CD14-positive monocyte (primary cell): Measurements from ENCODE around the gene STOX2. TPM values are rescaled to one million over a fixed set of nuclear protein-coding genes. Genes with fewer than 3 reads are reported as not detected.

Experiments used
- DNase-seq, 3 donors: peaks; one replicate each; pipeline ENCODE4 v3.0.0-alpha.2; 2011 to 2022
- H2AFZ ChIP-seq: 2 replicates; pipeline ENCODE4 v1.6.0; 2012; ENCODE audit warnings: mild to moderate bottlenecking, low read depth, low read length, inconsistent platforms; ENCODE audit not compliant: insufficient read depth, poor library complexity, severe bottlenecking
- H3K27ac ChIP-seq, 2 donors: 1 replicate in 1 of 2; 2 replicates in 1 of 2; pipeline ENCODE4 v1.5.1; 2012 to 2013; ENCODE audit warnings: low read length in 2 of 2, control low read depth in 1 of 2, inconsistent platforms in 1 of 2, low read depth in 1 of 2, mild to moderate bottlenecking in 1 of 2
- H3K27me3 ChIP-seq, 2 donors: one replicate each; pipeline versions ENCODE4 v1.6.0 to v1.6.1; 2011 to 2013; ENCODE audit warnings: low read length in 2 of 2; ENCODE audit not compliant: control insufficient read depth in 2 of 2, insufficient read depth in 2 of 2
- H3K36me3 ChIP-seq, 2 donors: replicated peaks in 1 of 2; 1 replicate in 1 of 2; 2 replicates in 1 of 2; pipeline versions ENCODE4 v1.5.1 to v1.6.1; 2012 to 2013; ENCODE audit warnings: low read length in 2 of 2, control low read depth in 1 of 2, inconsistent platforms in 1 of 2, mild to moderate bottlenecking in 1 of 2; ENCODE audit not compliant: insufficient read depth in 2 of 2, control insufficient read depth in 1 of 2
- H3K4me1 ChIP-seq, 2 donors: 1 replicate in 1 of 2; 2 replicates in 1 of 2; pipeline versions ENCODE4 v1.5.1 to v1.6.1; 2012 to 2013; ENCODE audit warnings: low read length in 2 of 2, control low read depth in 1 of 2, inconsistent platforms in 1 of 2, mild to moderate bottlenecking in 1 of 2, moderate library complexity in 1 of 2; ENCODE audit not compliant: insufficient read depth in 2 of 2, control insufficient read depth in 1 of 2
- H3K4me2 ChIP-seq: replicated peaks from 2 replicates; pipeline ENCODE3; 2012; ENCODE audit warnings: low read length, moderate library complexity, mild to moderate bottlenecking; ENCODE audit not compliant: poor library complexity, severe bottlenecking; ENCODE audit errors: extremely low read depth
- H3K4me3 ChIP-seq, 3 experiments: fragments of 200-600 bp in 1 of 3; sonication (generic) in 1 of 3; replicated peaks in 1 of 3; 1 replicate in 2 of 3; 2 replicates in 1 of 3; pipeline ENCODE4 v1.5.1; 2011 to 2013; ENCODE audit warnings: low read length in 3 of 3, mild to moderate bottlenecking in 3 of 3, control low read depth in 2 of 3, low read depth in 2 of 3, inconsistent platforms in 1 of 3, moderate library complexity in 1 of 3
- H3K79me2 ChIP-seq: 2 replicates; pipeline ENCODE4 v1.6.0; 2012; ENCODE audit warnings: mild to moderate bottlenecking, control low read depth, inconsistent platforms, low read length, moderate library complexity; ENCODE audit not compliant: insufficient read depth
- H3K9ac ChIP-seq: 2 replicates; pipeline ENCODE4 v1.6.0; 2017; ENCODE audit warnings: low read length, mild to moderate bottlenecking; ENCODE audit not compliant: insufficient read depth, poor library complexity, severe bottlenecking
- H3K9me3 ChIP-seq, 2 donors: replicated peaks in 1 of 2; 1 replicate in 1 of 2; 2 replicates in 1 of 2; pipeline versions ENCODE4 v1.5.1 to v1.6.1; 2012 to 2013; ENCODE audit warnings: low read length in 2 of 2, control low read depth in 1 of 2; ENCODE audit not compliant: control insufficient read depth in 1 of 2, insufficient read depth in 1 of 2
- H4K20me1 ChIP-seq: 2 replicates; pipeline ENCODE4 v1.6.0; 2012; ENCODE audit warnings: mild to moderate bottlenecking, low read length, control low read depth, moderate library complexity; ENCODE audit not compliant: insufficient read depth
- H3K27ac Mint-ChIP-seq, 7 donors: one replicate each; pipeline ENCODE4 v1.8.0; 2020; ENCODE audit warnings: mild to moderate bottlenecking in 7 of 7, mixed read lengths in 7 of 7, moderate library complexity in 6 of 7, inconsistent platforms in 2 of 7
- H3K27me3 Mint-ChIP-seq, 3 donors: one replicate each; pipeline ENCODE4 v1.8.0; 2021 to 2022; ENCODE audit warnings: low read depth in 3 of 3, mild to moderate bottlenecking in 3 of 3, mixed read lengths in 3 of 3, moderate library complexity in 3 of 3, inconsistent platforms in 1 of 3
- H3K36me3 Mint-ChIP-seq, 2 donors: one replicate each; pipeline ENCODE4 v1.8.0; 2020; ENCODE audit warnings: mixed read lengths in 2 of 2, inconsistent platforms in 1 of 2, mild to moderate bottlenecking in 1 of 2
- H3K4me1 Mint-ChIP-seq: one replicate; pipeline ENCODE4 v1.8.0; 2020; ENCODE audit warnings: mild to moderate bottlenecking, mixed read lengths
- H3K4me3 Mint-ChIP-seq, 2 donors: one replicate each; pipeline ENCODE4 v1.8.0; 2020; ENCODE audit warnings: mild to moderate bottlenecking in 2 of 2, mixed read lengths in 2 of 2, moderate library complexity in 1 of 2
- H3K9me3 Mint-ChIP-seq, 7 donors: one replicate each; pipeline ENCODE4 v1.8.0; 2020 to 2022; ENCODE audit warnings: mixed read lengths in 7 of 7, mild to moderate bottlenecking in 6 of 7, moderate library complexity in 6 of 7, inconsistent platforms in 2 of 7
- WGBS: methylation state at CpG from one replicate; pipeline ENCODE4 v1.1.5; 2013; ENCODE audit warnings: missing lambda C conversion rate; ENCODE audit not compliant: insufficient coverage; 5-methylcytosine and 5-hydroxymethylcytosine counted together
- intact Hi-C, 2 donors: fragments of 100-400 bp; cut with micrococcal nuclease; formaldehyde crosslinking; loops; one replicate each; pipeline versions ENCODE4 v1.15.0 to v1.15.1; 2023
- polyA plus RNA-seq, 3 donors: library from polyadenylated mRNA; depleted of rRNA in 1 of 3; unstranded in 2 of 3; stranded (reverse) in 1 of 3; fragments of 300-500 nt in 2 of 3; fragments of >200 nt in 1 of 3; fragmentation: Illumina TruSeq in 2 of 3; gene quantifications; 1 replicate in 2 of 3; 2 replicates in 1 of 3; pipeline ENCODE4 v1.2.3, GENCODE V29; 2012 to 2021
- TF ChIP-seq, protein P1 (sequence below): fragments of 200-600 bp; IDR thresholded peaks from one replicate; pipeline ENCODE4 v1.8.0; 2022; ENCODE audit warnings: antibody characterized with exemption, mild to moderate bottlenecking

STOX2 gene
- polyA plus RNA-seq, 3 donors = 0.01 TPM; not detected in 2

DNA sequence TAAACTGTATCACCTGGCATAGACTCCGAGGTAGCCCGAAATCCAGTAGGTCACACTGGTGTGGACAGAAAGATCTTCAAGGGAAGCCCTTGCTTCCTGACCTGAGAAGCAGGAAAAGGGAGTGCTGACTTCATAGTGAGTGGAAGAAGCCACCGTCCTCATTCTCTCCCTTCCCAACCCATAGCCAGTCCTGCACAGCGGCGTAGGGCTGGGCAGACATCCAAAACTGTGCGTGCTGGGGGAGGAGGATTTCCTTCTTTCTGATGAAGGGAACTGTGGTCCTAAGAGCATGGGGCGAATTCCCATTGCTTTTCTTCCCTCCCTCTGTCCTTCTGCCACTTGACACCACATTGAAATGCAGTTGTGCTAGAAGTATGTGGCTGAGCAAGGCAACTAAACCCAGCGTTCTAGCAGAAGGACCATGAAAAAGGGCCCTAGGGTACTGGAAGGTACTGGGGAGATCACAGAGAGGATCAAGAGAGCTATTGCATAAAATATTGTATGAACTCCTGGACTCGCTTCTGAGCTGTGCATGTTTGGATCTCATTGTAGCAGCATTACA, 66.9 kb downstream of the STOX2 start:
- Mint-ChIP-seq H3K36me3 (no peaks in the 10 kb centered on the region), H3K9me3 (peaks cover 5 to 24% (median 14%) of the 10 kb centered on the region in 7 donors), H3K4me3 (no peak overlapping the region), H3K27me3 (peaks cover 0 to 2% (median 1%) of the 10 kb centered on the region in 3 donors), H3K27ac (no peak overlapping the region), H3K4me1 (peaks cover 25% of the 10 kb centered on the region)
- Histone ChIP-seq H3K9me3 (peaks cover 9 to 10% of the 10 kb centered on the region in 2 donors), H3K79me2 (no peaks in the 10 kb centered on the region), H3K4me3 (no peak overlapping the region), H3K4me2 (no peak overlapping the region), H3K27me3 (no peaks in the 10 kb centered on the region), H3K4me1 (no peaks in the 10 kb centered on the region), H3K9ac (no peak overlapping the region), H2AFZ (no peak overlapping the region), H4K20me1 (no peaks in the 10 kb centered on the region), H3K36me3 (no peaks in the 10 kb centered on the region), H3K27ac (no peak overlapping the region)
- TF ChIP-seq, protein P1, sequence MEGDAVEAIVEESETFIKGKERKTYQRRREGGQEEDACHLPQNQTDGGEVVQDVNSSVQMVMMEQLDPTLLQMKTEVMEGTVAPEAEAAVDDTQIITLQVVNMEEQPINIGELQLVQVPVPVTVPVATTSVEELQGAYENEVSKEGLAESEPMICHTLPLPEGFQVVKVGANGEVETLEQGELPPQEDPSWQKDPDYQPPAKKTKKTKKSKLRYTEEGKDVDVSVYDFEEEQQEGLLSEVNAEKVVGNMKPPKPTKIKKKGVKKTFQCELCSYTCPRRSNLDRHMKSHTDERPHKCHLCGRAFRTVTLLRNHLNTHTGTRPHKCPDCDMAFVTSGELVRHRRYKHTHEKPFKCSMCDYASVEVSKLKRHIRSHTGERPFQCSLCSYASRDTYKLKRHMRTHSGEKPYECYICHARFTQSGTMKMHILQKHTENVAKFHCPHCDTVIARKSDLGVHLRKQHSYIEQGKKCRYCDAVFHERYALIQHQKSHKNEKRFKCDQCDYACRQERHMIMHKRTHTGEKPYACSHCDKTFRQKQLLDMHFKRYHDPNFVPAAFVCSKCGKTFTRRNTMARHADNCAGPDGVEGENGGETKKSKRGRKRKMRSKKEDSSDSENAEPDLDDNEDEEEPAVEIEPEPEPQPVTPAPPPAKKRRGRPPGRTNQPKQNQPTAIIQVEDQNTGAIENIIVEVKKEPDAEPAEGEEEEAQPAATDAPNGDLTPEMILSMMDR = no peak
- intact Hi-C loops = no loop called here
- 65% methylated on average over 2 of the region's 9 CpGs for WGBS
- DNase-seq = no peak

DNA sequence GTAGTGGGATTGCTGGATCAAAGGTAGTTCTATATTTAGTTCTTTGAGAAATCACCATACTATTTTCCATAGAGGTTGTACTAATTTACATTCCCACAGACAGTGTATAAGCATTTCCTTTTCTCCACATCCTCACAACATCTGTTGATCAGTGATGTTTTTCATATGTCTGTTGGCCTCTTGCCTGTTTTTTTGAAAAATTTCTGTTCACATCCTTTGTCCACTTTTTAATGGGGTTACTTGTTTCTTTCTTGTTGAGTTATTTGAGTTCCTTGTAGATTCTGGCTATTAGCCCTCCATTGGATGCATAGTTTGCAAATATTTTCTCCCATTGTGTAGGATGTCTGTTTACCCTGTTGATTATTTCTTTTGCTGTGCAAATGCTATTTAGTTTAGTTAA, 72.6 kb downstream of the STOX2 start:
- no peaks in the 10 kb centered on the region for H3K27me3 ChIP-seq
- no peak overlapping the region for H3K27ac ChIP-seq
- H3K4me1 Mint-ChIP-seq = no peaks in the 10 kb centered on the region
- H3K4me3 ChIP-seq = no peak overlapping the region
- no peaks in the 10 kb centered on the region for H3K36me3 Mint-ChIP-seq
- peaks cover 9 to 10% of the 10 kb centered on the region in 2 donors for H3K9me3 ChIP-seq
- H2AFZ ChIP-seq = no peak overlapping the region
- no peaks in the 10 kb centered on the region for H3K4me1 ChIP-seq
- H4K20me1 ChIP-seq = no peaks in the 10 kb centered on the region
- H3K36me3 ChIP-seq = no peaks in the 10 kb centered on the region
- intact Hi-C loops = no loop called here
- no peak overlapping the region for H3K27ac Mint-ChIP-seq
- no peak overlapping the region for H3K4me3 Mint-ChIP-seq
- DNase-seq = no peak
- H3K79me2 ChIP-seq = no peaks in the 10 kb centered on the region
- no peak overlapping the region for H3K4me2 ChIP-seq
- TF ChIP-seq, protein P1 = no peak
- H3K9me3 Mint-ChIP-seq = peaks cover 9 to 24% (median 15%) of the 10 kb centered on the region in 7 donors
- H3K9ac ChIP-seq = no peak overlapping the region
- peaks cover 0 to 2% (median 0%) of the 10 kb centered on the region in 3 donors for H3K27me3 Mint-ChIP-seq
